WI38 (cell line): ENCODE data around the gene KRTAP10-10.

Experiments
- H3K4me3 ChIP-seq: 2 replicates; pipeline ENCODE4 v1.5.1; 2011; ENCODE audit warnings: low read depth, mild to moderate bottlenecking, control low read depth, low read length
- CTCF ChIP-seq: IDR thresholded peaks from 2 replicates; pipeline ENCODE4 v1.5.1; 2012; ENCODE audit warnings: low read depth, mild to moderate bottlenecking, control low read depth, low read length

Gene KRTAP10-10

DNA sequence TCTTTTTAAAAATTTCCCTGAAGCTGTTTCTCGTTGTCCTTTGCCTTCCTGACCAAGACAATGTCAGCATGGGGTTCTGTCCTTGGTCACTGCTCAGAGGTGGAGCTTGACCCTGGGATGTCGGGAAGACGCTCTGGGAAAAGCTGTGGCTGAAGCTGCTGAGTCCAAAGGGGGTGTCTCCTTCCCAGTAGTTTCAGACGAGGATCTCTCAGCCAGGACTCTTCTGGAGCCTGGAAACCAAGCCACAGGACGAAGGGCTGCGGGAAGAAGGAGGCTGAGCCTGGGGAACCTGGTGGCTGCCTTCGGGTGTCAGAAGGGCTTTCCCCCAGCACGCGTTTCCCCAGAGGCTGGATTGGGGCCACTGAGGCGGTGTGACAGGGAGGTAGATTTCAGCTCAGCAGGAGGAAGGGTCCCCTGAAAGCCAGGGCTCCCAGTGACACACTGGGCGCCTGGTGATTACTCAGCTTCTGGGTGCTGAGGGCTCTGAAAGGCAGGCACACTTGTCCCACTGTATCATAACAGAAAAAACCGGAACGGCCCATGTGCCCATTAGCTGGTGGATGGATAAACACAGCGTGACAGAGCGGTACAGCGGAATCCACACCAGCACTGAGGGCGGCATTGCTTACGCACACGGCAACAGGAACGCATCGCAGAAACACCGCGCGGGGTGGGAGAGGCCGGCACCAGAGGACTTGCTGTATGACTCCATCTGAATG is 49.8 kb downstream of the KRTAP10-10 start:
- no peak for TF ChIP-seq CTCF
- no peak overlapping the region for H3K4me3 ChIP-seq

DNA sequence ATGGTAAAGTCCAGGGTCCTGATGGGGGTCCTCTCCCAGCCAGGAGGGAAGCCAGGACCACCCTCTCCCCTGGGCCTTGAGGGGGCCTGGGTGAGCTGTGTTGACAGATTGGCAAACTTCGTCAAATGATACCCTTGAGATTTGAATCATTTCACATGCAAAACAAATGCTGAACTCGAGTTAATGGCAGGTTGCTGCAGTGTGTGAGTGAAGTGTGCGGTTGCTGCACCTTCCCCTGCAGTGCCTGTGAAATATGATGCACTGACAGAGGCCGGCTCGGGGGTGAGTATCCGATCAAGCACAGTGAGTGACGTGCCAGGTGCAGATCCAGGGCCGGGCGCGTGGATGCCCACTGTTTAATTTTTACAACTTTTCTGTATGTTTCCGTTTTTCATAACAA is 50.5 kb downstream of the KRTAP10-10 start:
- no peak overlapping the region for H3K4me3 ChIP-seq
- no peak for TF ChIP-seq CTCF
